Right renal cortex interstitium (tissue), 3 donors: Measurements from ENCODE around the gene PCBD1. TPM values are rescaled to one million over a fixed set of nuclear protein-coding genes. Genes with fewer than 3 reads are reported as not detected.

Source experiments
- DNase-seq, 3 donors: peaks; one replicate each; pipeline ENCODE4 v3.0.0-alpha.2; 2013; ENCODE audit warnings: low read depth in 3 of 3, low spot score in 2 of 3
- polyA plus RNA-seq, 3 donors: library from polyadenylated mRNA; unstranded; fragments of 120-200 nt; gene quantifications; one replicate each; pipeline ENCODE4 v1.2.1, GENCODE V29; 2013; ENCODE audit not compliant: insufficient read length in 3 of 3

Gene PCBD1
- polyA plus RNA-seq, 3 donors = 116 to 132 (median 129) TPM

DNA sequence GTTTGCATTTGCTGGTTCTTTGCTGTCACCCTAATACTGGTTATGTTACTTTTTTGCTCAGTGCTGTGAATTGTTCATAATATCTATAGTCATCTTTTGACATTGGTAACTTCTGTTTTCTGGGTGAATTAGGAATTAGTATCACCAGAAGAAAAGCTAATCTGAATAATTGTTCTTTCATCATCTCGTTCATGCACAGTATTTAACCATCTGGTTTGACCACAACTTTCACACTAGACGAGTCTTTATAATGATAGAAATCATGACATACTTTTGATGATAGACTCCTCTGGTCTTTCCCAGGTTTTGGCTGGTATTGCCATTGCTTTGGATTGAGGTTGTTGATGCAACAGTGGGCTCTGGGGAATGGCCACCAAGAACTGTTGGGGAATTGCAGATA, 47.5 kb downstream of the PCBD1 start:
- DNase-seq = no peak

GRCh38 chr10:70838270-70838805, 50.0 kb downstream of the PCBD1 start:
- no peak for DNase-seq

DNA sequence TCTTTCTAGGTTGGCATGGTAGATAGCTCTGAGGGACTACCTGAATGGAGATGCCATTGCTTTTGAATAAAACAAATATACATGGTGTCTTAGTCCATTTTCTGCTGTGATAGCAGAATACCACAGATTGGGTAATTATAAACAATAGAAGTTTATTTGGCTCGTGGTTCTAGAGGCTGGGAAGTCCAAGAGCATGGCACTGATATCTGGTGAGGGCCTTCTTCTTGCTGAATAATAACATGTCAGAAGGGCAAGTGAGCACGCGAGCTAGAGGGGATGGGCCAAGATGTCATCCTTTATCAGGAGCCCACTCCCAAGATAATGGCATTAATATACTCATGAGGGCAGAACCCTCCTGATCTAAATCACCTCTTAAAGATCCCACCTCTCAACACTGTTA, 50.7 kb downstream of the PCBD1 start:
- DNase-seq = no peak

DNA sequence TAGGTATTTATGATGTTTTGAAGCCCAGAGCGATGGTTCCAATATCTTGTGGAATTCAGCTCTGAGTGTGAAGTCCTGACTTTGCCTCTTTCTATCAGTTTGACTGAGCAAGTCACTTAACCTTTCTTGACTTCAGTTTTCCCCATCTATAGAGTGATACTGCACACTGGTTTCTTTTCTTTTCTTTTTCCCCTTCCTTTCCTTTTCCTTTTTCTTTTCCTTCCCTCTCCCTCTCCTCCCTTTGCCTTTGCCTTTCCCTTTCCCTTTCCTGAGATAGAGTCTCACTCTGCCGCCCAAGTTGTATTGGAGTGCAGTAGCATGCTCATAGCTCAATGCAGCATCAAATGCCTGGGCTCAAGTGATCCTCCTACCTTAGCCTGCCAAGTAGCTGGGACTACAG, 52.0 kb downstream of the PCBD1 start:
- DNase-seq = no peak

- DNase-seq = no peak
Measured at GRCh38 chr10:70834441-70835151, 53.8 kb downstream of the PCBD1 start.

DNA sequence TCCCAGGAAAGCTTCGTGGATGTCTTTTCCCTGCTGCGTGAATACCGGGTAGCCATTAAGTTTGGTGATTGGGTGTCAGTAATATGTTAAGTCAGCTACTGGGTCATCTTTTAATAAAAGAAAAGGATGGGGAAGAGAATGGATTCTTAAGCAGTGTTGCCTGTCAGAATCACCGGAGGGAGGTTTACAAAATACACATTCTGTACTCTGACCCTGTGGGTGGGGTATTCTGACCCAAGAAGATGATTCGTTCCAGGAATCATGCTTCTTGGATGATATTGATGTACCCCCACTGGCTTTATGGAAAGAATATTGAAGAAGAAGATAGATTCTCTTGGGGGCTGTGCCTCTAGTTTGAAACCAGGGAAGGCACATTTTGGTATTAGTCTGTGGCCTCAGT, 54.3 kb downstream of the PCBD1 start:
- DNase-seq = no peak

- no peak for DNase-seq
Measured at GRCh38 chr10:70833601-70834000, 54.8 kb downstream of the PCBD1 start.

Other genes starting within 250 kb of the PCBD1 start
- under 1 TPM; 0.69 to 0.79 (median 0.72) TPM for gene ADAMTS14, start 216.1 kb downstream of the PCBD1 start, polyA plus RNA-seq
- not detected for gene TBATA, start 103.2 kb downstream of the PCBD1 start, polyA plus RNA-seq
- 10 to 100 TPM; 59.5 to 66.8 (median 60.0) TPM for gene SGPL1, start 72.6 kb downstream of the PCBD1 start, polyA plus RNA-seq